ENCODE results near the gene PTPN5.

DNA sequence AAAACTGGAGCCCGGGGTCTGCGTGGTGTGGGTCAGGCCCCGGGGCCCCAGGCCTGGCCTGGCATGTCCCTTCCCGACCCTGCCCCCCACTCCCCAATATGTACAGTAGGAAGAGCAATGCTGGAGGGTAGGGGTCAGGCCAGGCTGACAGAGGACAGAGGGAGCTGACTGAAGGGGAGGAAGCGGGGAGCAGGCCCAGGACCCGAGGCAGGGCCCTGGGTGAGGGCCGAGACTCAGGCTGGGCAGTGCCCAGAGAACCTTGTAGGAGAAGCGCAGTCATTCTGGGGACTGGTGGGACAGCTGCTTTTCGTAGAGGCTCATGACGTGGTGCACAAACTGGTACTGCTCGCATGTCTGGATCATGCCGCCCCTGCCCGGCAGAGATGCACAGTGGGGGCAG, 62.9 kb downstream of the PTPN5 start:
- TF ChIP-seq ARNT (IDR thresholded peaks at IDR 0.05) (no peak), NFRKB (IDR thresholded peaks at IDR 0.05) (no peak), SP1 (IDR thresholded peaks at IDR 0.05) (no peak), ELF4 (IDR thresholded peaks at IDR 0.05) (no peak)

All from HEK293T (cell line).